HG03095 (cell line): ENCODE data around the gene SMCO2.

Experiments used
- ATAC-seq: cut with Tn5 transposase; IDR thresholded peaks from one replicate; pipeline ENCODE4 v1.9.1; 2021; ENCODE audit warnings: moderate library complexity; ENCODE audit not compliant: unreplicated experiment

The SMCO2 gene

DNA sequence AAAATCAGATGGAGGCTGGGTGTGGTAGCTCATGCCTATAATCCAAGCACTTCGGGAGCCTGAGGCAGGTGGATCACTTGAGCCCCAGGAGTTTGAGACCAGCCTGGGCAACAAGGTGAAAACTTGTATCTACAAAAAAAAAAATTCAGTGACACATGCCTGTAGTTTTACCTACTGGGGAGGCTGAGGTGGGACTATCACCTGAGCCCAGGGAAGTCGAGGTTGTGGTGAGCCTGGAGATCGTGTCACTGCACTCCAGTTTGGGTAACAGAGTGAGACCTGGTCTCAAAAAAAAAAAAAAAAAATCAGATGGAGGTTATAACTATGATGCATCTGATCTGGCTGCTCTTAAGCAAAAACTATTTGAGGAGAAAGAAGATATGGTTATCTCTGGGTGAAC is 50.9 kb downstream of the SMCO2 start:
- ATAC-seq: no peak

DNA sequence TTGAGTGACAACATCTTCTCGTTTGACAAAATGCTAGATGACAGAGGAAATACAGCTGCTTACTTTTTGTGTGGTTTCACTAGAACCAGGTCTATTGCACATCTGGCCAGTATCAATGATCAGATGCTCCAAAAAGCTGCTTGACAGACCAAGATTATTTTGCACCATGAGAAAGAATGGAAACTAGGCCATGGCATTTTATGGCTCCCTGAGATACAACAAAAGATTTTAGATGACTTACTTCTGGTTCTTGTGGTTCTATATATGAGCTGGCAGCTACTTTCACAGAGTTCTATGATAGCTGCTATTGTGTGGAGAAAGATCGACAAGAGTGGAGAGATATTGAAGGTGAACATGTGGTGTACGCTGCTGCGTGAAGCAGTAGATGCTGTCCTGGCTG is 51.6 kb downstream of the SMCO2 start:
- no peak for ATAC-seq

GRCh38 chr12:27498761-27499160 is 52.2 kb downstream of the SMCO2 start:
- no peak for ATAC-seq

GRCh38 chr12:27499377-27499776 is 52.8 kb downstream of the SMCO2 start:
- ATAC-seq: no peak

DNA sequence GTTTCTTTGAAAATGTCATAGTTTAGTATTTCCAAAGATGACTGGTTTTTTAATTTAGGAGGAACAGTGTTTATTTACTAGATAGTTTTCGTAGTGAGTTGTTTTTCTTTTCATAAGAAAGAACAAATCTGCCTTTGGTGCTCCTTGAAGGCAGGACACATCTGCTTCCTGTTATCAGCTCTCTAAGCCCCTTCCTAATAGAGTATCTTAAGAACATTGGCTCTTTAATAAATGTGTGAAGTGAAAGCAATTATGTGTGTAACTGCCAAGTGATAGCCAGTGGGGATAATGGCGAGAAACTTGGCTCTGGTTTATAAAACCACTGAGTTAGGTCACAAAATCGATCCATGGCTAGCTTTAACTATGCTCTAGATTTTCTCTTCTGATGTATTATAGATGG is 54.0 kb downstream of the SMCO2 start:
- no peak for ATAC-seq

- ATAC-seq: no peak
Observed at GRCh38 chr12:27502021-27502435, 55.5 kb downstream of the SMCO2 start.

DNA sequence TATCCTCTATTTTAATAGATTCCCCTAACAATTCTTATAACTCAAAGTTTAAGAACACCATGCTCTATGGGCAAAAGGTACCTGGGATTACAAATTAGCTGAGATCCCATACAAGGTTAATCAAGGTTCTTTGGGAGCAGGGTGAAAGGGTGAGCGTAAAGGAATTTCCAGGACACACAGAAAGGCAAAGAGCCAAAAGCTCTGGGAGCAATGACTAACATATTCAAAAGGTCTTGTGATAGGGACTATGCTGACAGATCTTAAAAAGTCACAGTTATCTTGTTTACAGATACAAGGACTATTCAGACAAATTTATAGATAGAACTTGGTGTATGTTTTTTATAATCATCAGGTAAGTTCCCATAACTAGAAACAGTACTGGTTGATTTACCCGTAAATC is 58.0 kb downstream of the SMCO2 start:
- no peak for ATAC-seq

DNA sequence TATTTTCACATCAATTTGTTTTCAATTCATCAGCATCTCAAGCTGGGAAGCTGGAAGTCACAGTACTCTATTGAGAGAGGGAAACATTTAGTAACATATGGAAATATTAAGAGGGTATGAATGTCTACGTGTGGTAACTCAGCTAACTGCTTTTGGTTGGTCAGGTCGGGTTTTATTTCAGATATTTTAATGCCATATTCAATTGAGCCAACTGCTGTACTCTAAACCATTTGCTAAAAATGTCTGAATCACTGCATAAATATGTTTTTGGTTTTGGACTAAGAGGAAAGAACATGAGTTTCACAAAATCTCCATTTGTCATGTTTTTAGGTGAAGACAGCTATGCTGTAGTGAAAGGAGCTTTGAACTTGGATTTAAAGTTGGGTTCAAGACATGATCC is 58.6 kb downstream of the SMCO2 start:
- ATAC-seq: no peak

DNA sequence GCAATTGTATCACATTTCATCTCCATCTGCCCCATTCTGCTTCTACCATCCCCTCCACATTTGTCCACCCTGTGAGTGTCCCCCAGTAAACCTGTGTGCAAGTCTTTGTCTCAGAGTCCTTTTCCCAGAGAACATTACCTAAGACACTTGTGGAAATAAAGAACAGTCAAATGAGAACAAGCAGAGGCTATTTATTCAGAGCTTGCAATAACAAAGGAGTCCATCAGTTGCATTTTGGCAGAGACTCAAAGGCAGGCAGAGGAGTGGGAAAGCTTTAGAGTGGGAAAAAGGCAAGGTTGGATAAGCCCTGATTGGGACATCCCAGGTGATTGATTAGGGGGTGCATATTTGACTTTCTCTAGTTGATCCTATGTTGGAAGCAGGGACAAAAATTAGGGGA is 59.2 kb downstream of the SMCO2 start:
- no peak for ATAC-seq

DNA sequence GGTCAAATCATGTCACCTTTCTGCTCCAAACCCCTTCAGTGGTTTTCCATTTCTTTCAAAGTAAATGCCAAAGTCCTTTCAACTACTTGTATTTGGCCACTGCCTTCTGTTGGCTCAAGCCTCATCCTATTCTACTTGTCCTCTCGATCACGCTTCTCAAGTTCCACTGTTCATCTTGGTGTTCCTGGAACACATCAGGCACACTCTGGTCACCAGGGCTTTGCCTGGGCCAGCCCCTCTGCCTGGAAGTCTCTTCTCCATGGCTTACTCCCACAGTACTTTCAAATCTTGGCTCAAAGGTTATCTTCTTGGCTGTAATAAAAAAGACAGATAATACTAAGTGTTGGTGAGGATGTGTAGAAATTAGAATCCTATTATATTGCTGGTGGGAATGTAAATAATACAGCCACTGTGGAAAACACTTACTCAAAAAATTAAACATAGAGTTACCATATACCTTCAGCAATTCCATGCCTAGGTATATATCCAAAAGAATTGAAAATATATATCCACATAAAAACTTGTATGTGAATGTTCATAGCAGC is 60.2 kb downstream of the SMCO2 start:
- no peak for ATAC-seq

GRCh38 chr12:27508736-27509431 is 62.3 kb downstream of the SMCO2 start:
- no peak for ATAC-seq

GRCh38 chr12:27511031-27511722 is 64.6 kb downstream of the SMCO2 start:
- no peak for ATAC-seq

GRCh38 chr12:27511723-27512045 is 65.1 kb downstream of the SMCO2 start:
- ATAC-seq: no peak

GRCh38 chr12:27513155-27513824 is 66.8 kb downstream of the SMCO2 start:
- no peak for ATAC-seq

DNA sequence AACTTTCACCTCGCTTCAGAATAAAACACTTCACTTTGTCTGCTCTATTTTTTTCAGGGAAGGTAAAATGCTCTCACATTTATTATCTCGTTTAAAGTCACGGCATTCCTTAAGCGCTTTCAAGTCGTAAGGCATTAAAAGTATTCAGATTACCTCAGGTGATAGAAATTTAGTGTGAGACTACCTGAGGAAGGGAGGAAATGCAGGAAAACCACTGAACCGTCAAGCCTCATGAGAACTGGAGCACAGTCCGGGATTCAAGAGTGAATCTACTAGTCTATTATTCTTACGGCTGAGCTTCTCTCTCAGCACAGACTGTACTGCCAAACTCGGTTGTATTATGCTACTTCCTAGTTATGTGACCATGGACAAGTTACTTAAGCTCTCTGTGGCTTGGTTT is 69.1 kb downstream of the SMCO2 start:
- ATAC-seq: no peak

GRCh38 chr12:27516625-27517024 is 70.1 kb downstream of the SMCO2 start:
- no peak for ATAC-seq

DNA sequence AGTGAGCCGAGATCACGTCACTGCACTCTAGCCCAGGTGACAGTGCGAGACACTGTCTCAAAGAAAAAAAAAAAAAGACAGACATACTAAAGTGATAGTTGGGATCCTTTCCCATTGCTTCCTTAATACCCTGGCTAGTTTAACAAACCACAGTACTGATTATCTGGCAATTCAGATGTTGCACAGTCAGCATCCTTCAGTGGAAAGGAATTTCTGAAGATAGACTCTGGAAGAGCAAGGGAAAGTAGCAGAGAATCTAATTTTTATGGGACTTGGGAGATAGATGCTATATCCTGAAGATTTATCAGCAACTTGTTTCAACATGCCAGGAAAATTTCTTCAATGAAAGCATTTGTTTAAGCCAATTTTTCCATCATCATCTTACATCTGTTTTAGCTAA is 71.0 kb downstream of the SMCO2 start:
- ATAC-seq: no peak

DNA sequence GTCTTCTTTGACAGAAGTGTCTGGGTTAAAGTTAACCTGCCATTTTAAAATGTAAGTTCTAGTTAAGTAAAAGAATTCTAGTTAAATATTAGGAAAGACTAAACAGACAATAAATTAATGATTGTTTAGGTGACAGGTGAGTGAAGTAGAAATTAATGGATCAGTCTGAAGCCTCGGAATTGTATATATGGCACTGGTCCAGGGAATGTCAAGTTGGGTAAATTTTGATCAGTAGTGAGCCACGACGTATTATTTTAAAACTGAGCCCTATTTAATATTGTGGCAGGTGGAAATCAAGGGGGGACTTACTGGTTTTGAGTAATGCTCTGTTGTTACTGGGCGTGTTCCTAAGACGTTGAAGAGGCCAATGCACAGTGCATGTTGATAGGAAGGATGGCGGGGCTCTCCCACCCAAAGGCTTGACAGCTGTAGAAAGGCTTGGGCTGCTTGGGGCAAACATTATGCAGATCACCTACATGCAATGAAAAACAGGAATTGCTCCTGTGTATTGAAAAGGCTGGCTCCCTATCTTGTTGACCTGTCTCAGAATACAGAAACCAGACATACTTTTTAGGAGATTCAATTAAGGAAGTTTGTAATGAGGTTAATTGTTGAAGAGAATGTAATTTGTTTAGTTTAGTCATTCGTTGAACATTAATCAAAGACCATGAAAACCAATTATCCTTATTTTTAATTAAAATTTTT is 71.6 kb downstream of the SMCO2 start:
- ATAC-seq: no peak

DNA sequence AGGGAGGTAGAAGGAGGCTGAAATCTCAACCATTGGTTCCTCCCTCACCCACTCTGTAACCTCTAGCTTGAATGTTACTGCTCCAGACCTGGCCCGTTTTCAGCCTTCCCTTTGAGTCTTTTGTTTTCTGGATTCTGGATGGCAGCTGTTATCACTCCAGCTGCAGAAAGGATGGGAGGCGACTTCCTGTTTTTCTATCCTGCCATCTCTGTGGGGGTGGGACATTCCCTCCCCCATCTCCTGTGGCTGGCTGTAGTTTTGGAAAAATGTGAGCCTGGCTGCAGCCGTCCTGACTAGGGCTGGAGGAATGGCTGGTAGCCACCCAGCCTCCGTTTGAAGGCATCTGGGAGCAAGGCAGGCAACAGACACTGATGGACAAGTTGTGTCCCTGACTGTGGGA is 74.5 kb downstream of the SMCO2 start:
- ATAC-seq: no peak

DNA sequence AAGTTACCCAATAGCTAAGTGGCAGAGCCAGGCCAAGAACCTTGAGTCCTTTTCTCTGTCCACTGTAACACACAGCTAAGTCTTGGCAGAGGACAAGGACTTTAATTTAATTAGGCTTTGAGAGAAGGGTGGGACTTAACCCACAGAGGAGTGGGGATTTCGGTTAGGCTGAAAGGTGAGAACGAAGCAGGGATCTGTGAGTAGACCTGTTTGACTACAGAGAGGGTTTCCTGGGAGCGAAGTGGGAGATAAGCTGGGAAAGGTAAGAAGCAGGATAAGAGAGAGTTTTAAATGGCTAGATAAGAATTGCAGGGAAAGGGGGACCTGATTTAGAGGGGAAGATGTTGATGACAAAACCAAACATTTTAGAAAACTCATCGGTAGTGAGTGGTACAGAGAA is 75.4 kb downstream of the SMCO2 start:
- ATAC-seq: no peak

- peak; percentile 9 for ATAC-seq
Observed at GRCh38 chr12:27523305-27523641, 76.7 kb downstream of the SMCO2 start.
